Testis (tissue), 2 donors: ENCODE measurements around the gene ADCY5.

Experiments
- CTCF ChIP-seq, 3 experiments: fragments of 450-650 bp in 2 of 3; fragments of 200-600 bp in 1 of 3; sonication (generic) in 1 of 3; IDR thresholded peaks; one replicate each; pipeline ENCODE4 v1.5.1; 2016 to 2019; ENCODE audit warnings: antibody characterized with exemption in 3 of 3, mild to moderate bottlenecking in 2 of 3, moderate library complexity in 1 of 3
- POLR2A ChIP-seq: fragments of 450-650 bp; IDR thresholded peaks from one replicate; pipeline ENCODE4 v1.6.1; 2017; ENCODE audit warnings: antibody characterized with exemption, mild to moderate bottlenecking, moderate library complexity

GRCh38 chr3:123289391-123290106 lies 159.3 kb downstream of the ADCY5 start:
- TF ChIP-seq CTCF (IDR thresholded peaks at IDR 0.05) (no peak), POLR2A (no peak)
